SK-N-MC (cell line): Measurements from ENCODE around the gene ITPA.

Experiments used
- EZH2 ChIP-seq: fragments of 200-600 bp; sonication (generic); IDR thresholded peaks from one replicate; pipeline ENCODE4 v1.6.1; 2017; ENCODE audit warnings: antibody characterized with exemption
- FOXP2 ChIP-seq: optimal IDR thresholded peaks from 2 replicates; pipeline ENCODE3; 2011; ENCODE audit warnings: mild to moderate bottlenecking, moderate library complexity; ENCODE audit not compliant: insufficient read depth; ENCODE audit errors: extremely low read length, control extremely low read depth
- POLR2AphosphoS5 ChIP-seq: IDR thresholded peaks from 2 replicates; pipeline ENCODE4 v1.6.1; 2012; ENCODE audit warnings: mild to moderate bottlenecking, low read depth, low read length, borderline replicate concordance

GRCh38 chr20:3273371-3273770 lies 64.1 kb downstream of the ITPA start:
- TF ChIP-seq POLR2AphosphoS5: no peak
- no peak for TF ChIP-seq EZH2
- TF ChIP-seq FOXP2: no peak
